Stomach (tissue), 9 donors: Measurements from ENCODE around the gene STARD3. TPM values are rescaled to one million over a fixed set of nuclear protein-coding genes. Genes with fewer than 3 reads are reported as not detected.

Experiments
- DNase-seq, 2 donors: peaks; one replicate each; pipeline versions ENCODE4 v3.0.0 to v3.0.0-alpha.2; 2013 to 2019
- H3K27ac ChIP-seq, 5 donors: fragments of 200-600 bp in 4 of 5; sonication (generic) in 4 of 5; one replicate each; pipeline ENCODE4 v1.5.1; 2013 to 2019; ENCODE audit warnings: mild to moderate bottlenecking in 1 of 5, moderate library complexity in 1 of 5
- H3K27me3 ChIP-seq, 3 donors: fragments of 200-600 bp; sonication (generic); one replicate each; pipeline ENCODE4 v1.5.1; 2017 to 2019; ENCODE audit warnings: mixed run types in 1 of 3
- H3K36me3 ChIP-seq, 4 donors: fragments of 200-600 bp; sonication (generic); 1 replicate in 3 of 4; 2 replicates in 1 of 4; pipeline ENCODE4 v1.5.1; 2016 to 2019
- H3K4me1 ChIP-seq, 4 donors: fragments of 200-600 bp; sonication (generic); one replicate each; pipeline ENCODE4 v1.5.1; 2016 to 2019
- H3K4me3 ChIP-seq, 4 donors: fragments of 200-600 bp; sonication (generic) in 3 of 4; one replicate each; pipeline ENCODE4 v1.5.1; 2016 to 2019; ENCODE audit warnings: mild to moderate bottlenecking in 1 of 4
- H3K9me3 ChIP-seq, 4 donors: fragments of 200-600 bp; sonication (generic); one replicate each; pipeline ENCODE4 v1.5.1; 2016 to 2019
- CTCF ChIP-seq, 7 experiments: fragments of 450-650 bp in 4 of 7; fragments of 200-600 bp in 3 of 7; sonication (generic) in 3 of 7; IDR thresholded peaks; one replicate each; pipeline ENCODE4 v1.5.1; 2016 to 2019; ENCODE audit warnings: antibody characterized with exemption in 7 of 7, control low read depth in 2 of 7, mild to moderate bottlenecking in 1 of 7
- EP300 ChIP-seq: sonication (generic); formaldehyde crosslinking; IDR thresholded peaks from one replicate; pipeline ENCODE4 v1.6.1; 2017; ENCODE audit warnings: antibody characterized with exemption
- POLR2A ChIP-seq, 4 donors: fragments of 450-650 bp; IDR thresholded peaks; one replicate each; pipeline ENCODE4 v1.6.1; 2016; ENCODE audit warnings: antibody characterized with exemption in 4 of 4, control low read depth in 2 of 4, mild to moderate bottlenecking in 1 of 4, moderate library complexity in 1 of 4
- POLR2AphosphoS5 ChIP-seq, 3 donors: sonication (generic); formaldehyde crosslinking; IDR thresholded peaks; one replicate each; pipeline ENCODE4 v1.6.1; 2016; ENCODE audit warnings: antibody characterized with exemption in 3 of 3
- WGBS, 5 donors: extraction: QIAGEN DNeasy Blood & Tissue Kit in 3 of 5; methylation state at CpG; one replicate each; pipeline versions ENCODE4 v1.1.5 to v1.1.7; 2013 to 2018; 5-methylcytosine and 5-hydroxymethylcytosine counted together
- intact Hi-C: fragments of 100-400 bp; cut with DNase I; formaldehyde crosslinking; loops from one replicate; pipeline ENCODE4 v1.15.1; 2023; ENCODE audit warnings: low total_unique reads
- polyA plus RNA-seq, 3 donors: library from polyadenylated mRNA; stranded (reverse); fragments of 200-250 nt; gene quantifications; one replicate each; pipeline ENCODE4 v1.2.3, GENCODE V29; 2013
- total RNA-seq, 5 donors: library from RNA; depleted of rRNA; stranded (reverse); fragments of >200 nt; gene quantifications; one replicate each; pipeline versions ENCODE4 v1.1.0 to v1.2.3, GENCODE V29; 2014 to 2016
- donor health status: healthy with polysubstance abuse.
- donor health status: Bipolar disorder and iron deficiency.
- donor health status: healthy.

The STARD3 gene
- total and polyA plus RNA-seq, 8 donors, result 26.4 to 1,091 (median 52.0) TPM

- H3K4me3 ChIP-seq, result no peak overlapping the region
- no peaks in the 10 kb centered on the region for H3K9me3 ChIP-seq
- no peak for TF ChIP-seq POLR2A (IDR thresholded peaks at IDR 0.05)
- TF ChIP-seq POLR2AphosphoS5 (IDR thresholded peaks at IDR 0.05), result peak in 2 of 3 donors; percentile 54 to 84
- no peak for TF ChIP-seq EP300
- TF ChIP-seq CTCF (IDR thresholded peaks at IDR 0.05), result peak in 5 of 7 experiments; percentile 91 to 100 (median 99)
- H3K27ac ChIP-seq, result peak overlapping the region in 1 of 5 donors; percentile 18
- peaks cover 3 to 64% (median 22%) of the 10 kb centered on the region in 3 donors for H3K27me3 ChIP-seq
- WGBS, 5 donors, result 10 to 18% (median 11%) methylated on average over 19 to 26 of the region's 26 CpGs
- intact Hi-C loops, result no loop called here
- peaks cover 13 to 47% (median 44%) of the 10 kb centered on the region in 4 donors for H3K4me1 ChIP-seq
- peak; percentile 92 to 93 for DNase-seq
- no peaks in the 10 kb centered on the region for H3K36me3 ChIP-seq
Observed at GRCh38 chr17:39621523-39622379, 15.2 kb upstream of the STARD3 start.

GRCh38 chr17:39622380-39623006 is 14.5 kb upstream of the STARD3 start:
- Histone ChIP-seq H3K4me1 (peaks cover 15 to 49% (median 47%) of the 10 kb centered on the region in 4 donors), H3K36me3 (no peaks in the 10 kb centered on the region), H3K27me3 (peaks cover 10 to 64% (median 29%) of the 10 kb centered on the region in 3 donors), H3K9me3 (no peaks in the 10 kb centered on the region), H3K27ac (peak overlapping the region in 1 of 5 donors; percentile 18), H3K4me3 (no peak overlapping the region)
- TF ChIP-seq EP300 (no peak), CTCF (IDR thresholded peaks at IDR 0.05) (no peak), POLR2AphosphoS5 (IDR thresholded peaks at IDR 0.05) (no peak), POLR2A (IDR thresholded peaks at IDR 0.05) (no peak)
- WGBS, 5 donors, result 48 to 60% (median 55%) methylated on average over 16 of the region's 16 CpGs
- intact Hi-C loops, result no loop called here
- DNase-seq, result no peak

GRCh38 chr17:39623356-39623950 is 13.5 kb upstream of the STARD3 start:
- Histone ChIP-seq H3K9me3 (no peaks in the 10 kb centered on the region), H3K27me3 (peaks cover 10 to 66% (median 37%) of the 10 kb centered on the region in 3 donors), H3K4me3 (no peak overlapping the region), H3K4me1 (peaks cover 11 to 50% (median 47%) of the 10 kb centered on the region in 4 donors), H3K36me3 (no peaks in the 10 kb centered on the region), H3K27ac (no peak overlapping the region)
- intact Hi-C loops, result no loop called here
- peak; percentile 92 to 93 for DNase-seq
- TF ChIP-seq EP300 (no peak), POLR2AphosphoS5 (IDR thresholded peaks at IDR 0.05) (peak in 1 of 3 donors; percentile 44), POLR2A (IDR thresholded peaks at IDR 0.05) (no peak), CTCF (IDR thresholded peaks at IDR 0.05) (peak in 5 of 7 experiments; percentile 88 to 95 (median 92))
- WGBS, 5 donors, result 2 to 7% (median 5%) methylated on average over 16 of the region's 16 CpGs

- WGBS, 5 donors, result 78 to 88% (median 82%) methylated on average over 8 of the region's 8 CpGs
- Histone ChIP-seq H3K27me3 (peaks cover 10 to 66% (median 39%) of the 10 kb centered on the region in 3 donors), H3K27ac (no peak overlapping the region), H3K9me3 (no peaks in the 10 kb centered on the region), H3K4me1 (peaks cover 11 to 50% (median 43%) of the 10 kb centered on the region in 4 donors), H3K36me3 (no peaks in the 10 kb centered on the region), H3K4me3 (no peak overlapping the region)
- TF ChIP-seq CTCF (IDR thresholded peaks at IDR 0.05) (no peak), EP300 (no peak), POLR2AphosphoS5 (IDR thresholded peaks at IDR 0.05) (no peak), POLR2A (IDR thresholded peaks at IDR 0.05) (no peak)
- intact Hi-C loops, result no loop called here
- DNase-seq, result no peak
Observed at GRCh38 chr17:39624313-39624712, 12.6 kb upstream of the STARD3 start.
